HG03565 (cell line): ENCODE results near the gene ASCL2.

Experiments used
- ATAC-seq: cut with Tn5 transposase; IDR thresholded peaks from one replicate; pipeline ENCODE4 v1.9.1; 2021; ENCODE audit warnings: mild to moderate bottlenecking, moderate library complexity; ENCODE audit not compliant: unreplicated experiment

The ASCL2 gene

GRCh38 chr11:2270322-2271076 is at the start of gene ASCL2:
Gene ASCL2, minus strand, starts transcription at chr11:2270588. Its CDS starts 256 bp downstream, at chr11:2270332.
- no peak for ATAC-seq

- no peak for ATAC-seq
Observed at GRCh38 chr11:2319791-2320472, 49.5 kb upstream of the ASCL2 start.

- no peak for ATAC-seq
Observed at GRCh38 chr11:2318707-2319106, 48.3 kb upstream of the ASCL2 start.

GRCh38 chr11:2318123-2318522 is 47.7 kb upstream of the ASCL2 start:
- ATAC-seq = no peak

- ATAC-seq = no peak
Observed at GRCh38 chr11:2317354-2318050, 47.1 kb upstream of the ASCL2 start.

GRCh38 chr11:2316963-2317244 is 46.5 kb upstream of the ASCL2 start:
- ATAC-seq = no peak

- ATAC-seq = no peak
Observed at GRCh38 chr11:2316169-2316962, 46.0 kb upstream of the ASCL2 start.

- ATAC-seq = no peak
Observed at GRCh38 chr11:2315395-2316168, 45.2 kb upstream of the ASCL2 start.

GRCh38 chr11:2314525-2315394 is 44.4 kb upstream of the ASCL2 start:
- ATAC-seq = no peak

GRCh38 chr11:2314136-2314524 is 43.7 kb upstream of the ASCL2 start:
- no peak for ATAC-seq

GRCh38 chr11:2313051-2313951 is 42.9 kb upstream of the ASCL2 start:
- ATAC-seq = no peak

GRCh38 chr11:2312232-2313042 is 42.0 kb upstream of the ASCL2 start:
- ATAC-seq = no peak

- ATAC-seq = no peak
Observed at GRCh38 chr11:2311353-2312133, 41.2 kb upstream of the ASCL2 start.

GRCh38 chr11:2310786-2311352 is 40.5 kb upstream of the ASCL2 start:
- no peak for ATAC-seq

- no peak for ATAC-seq
Observed at GRCh38 chr11:2310073-2310785, 39.8 kb upstream of the ASCL2 start.
